SKM-1 (cell line): ENCODE results near the gene RAD51B.
"Not testable (repeated sequence)": the region's sequence is repeated elsewhere in the genome, so short reads cannot be mapped to it uniquely, and the experiment has no call there.

ENCODE experiments used
- DNase-seq: peaks from one replicate; lab custom pipeline; 2025; ENCODE audit not compliant: unreplicated experiment; lab: John Stamatoyannopoulos, UW

RAD51B gene

GRCh38 chr14:67819563-67820421 is at the start of gene RAD51B:
Gene RAD51B (plus strand): TSS chr14:67819779.
- peak; percentile 5 for DNase-seq

GRCh38 chr14:67773844-67774377 is 45.7 kb upstream of the RAD51B start:
- DNase-seq, result no peak

DNA sequence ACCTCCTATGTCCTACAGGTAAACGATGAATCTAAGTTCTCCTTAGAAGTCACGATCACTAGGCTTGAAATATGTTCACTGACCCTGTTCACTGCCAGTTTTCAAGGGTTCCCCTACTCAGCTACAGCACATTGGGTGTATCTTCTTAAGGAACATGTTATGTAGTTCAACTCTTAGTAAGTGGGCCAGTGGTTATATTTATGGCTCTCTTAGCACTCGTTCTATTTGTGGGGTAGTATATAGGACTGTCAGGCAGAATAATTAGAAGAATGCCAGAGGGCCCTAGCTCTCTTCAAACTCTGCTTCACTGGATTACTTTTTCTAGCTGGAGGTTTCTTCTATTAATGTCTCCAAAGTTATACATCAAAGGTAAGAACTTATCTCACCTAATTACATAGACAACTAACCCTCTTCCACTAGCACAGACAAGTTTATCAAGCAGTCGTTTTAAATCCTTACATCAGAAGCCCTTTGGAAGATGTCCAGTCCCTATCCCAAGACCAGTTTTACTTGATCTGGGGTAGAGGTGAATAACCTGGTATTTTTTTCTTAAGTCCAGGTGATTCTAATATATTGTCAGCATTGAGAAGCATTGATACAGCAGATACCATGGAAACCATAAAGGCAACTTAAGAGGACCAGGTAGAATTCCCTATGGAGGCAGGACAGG is 42.8 kb upstream of the RAD51B start:
- DNase-seq, result no peak

GRCh38 chr14:67778792-67779191 is 40.8 kb upstream of the RAD51B start:
- no peak for DNase-seq

DNA sequence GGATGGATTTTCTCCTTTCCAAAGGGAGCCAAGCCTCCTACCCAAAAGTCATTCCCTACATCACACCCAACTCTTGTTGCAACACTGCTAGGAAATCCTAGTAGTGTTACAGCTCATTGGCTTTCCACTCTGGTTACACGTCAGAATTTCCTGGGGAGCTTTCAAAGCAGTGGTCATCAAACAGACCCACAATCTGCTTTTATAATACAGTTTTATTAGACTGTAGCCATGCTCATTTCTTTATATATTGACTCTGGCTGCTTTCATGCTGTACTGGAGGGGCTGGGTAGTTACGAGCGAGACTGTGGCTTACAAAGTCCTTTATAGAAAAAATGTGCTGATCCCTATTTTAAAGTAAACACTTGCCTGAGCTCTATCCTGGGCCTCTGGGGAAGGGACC is 37.5 kb upstream of the RAD51B start:
- DNase-seq, result no peak

DNA sequence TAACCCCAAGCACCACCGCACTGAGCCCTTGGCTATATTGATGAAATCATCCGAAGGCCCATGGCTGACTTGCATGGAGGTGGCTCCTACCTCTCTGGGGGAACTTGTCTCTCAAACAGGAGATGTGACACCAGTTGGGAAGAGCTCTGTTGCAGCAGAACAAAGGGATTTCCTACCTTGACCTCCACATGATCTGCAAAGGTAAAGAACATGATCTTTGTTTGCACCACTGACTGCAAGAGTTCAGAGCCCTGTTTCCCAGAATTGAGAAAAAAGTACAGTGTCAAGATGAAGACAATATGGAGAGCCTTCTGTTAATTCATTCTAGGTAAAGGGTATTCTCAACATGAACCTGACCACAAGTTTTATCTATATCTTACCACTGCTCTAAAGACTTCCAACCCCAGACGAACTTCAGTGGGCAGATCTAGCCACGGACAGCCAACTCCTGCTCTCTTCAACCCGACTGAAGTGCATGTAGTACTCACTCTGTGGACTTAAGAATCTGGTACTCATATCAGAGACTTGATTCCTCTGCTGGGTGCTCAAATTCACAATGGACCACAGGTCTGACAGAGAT is 35.2 kb upstream of the RAD51B start:
- DNase-seq, result no peak

GRCh38 chr14:67785270-67786109 is 34.1 kb upstream of the RAD51B start:
- no peak for DNase-seq

- DNase-seq, result no peak
Observed at GRCh38 chr14:67787673-67788072, 31.9 kb upstream of the RAD51B start.

DNA sequence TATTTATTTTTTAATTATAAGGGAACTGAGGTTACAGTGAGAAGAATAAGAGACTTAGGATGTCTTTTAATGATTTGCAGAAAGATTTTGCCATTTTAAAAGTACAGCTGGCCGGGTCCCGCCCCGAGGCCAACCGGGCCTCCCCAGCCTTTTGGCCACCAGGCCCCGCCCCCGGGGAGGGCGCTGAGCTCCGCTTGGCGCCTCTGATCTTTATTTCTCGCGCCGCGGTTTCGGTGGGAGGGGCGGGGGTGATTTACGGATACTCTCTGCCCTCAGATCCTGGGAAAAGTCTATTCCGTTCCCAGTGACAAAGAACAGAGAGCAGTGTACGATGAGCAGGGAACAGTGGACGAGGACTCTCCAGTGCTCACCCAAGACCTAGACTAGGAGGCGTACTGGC is 20.8 kb upstream of the RAD51B start:
- DNase-seq, result no peak

DNA sequence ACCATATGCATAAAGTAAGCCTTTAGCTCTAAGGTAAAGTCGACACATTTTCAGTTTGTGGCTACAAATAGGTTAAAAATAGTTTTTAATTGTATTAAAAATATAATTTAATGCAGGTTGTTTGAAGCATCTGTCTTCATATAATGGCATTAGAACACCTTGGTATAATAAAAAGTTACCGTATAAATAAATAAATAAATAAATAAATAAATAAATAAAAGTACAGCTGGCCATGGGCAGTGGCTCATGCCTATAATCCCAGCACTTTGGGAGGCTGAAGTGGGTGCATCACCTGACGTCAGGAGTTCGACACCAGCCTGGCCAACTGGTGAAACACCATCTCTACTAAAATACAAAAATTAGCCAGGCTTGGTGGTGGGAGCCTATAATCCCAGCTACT is 18.8 kb upstream of the RAD51B start:
- no peak for DNase-seq

GRCh38 chr14:67806246-67806645 is 13.3 kb upstream of the RAD51B start:
- DNase-seq, result no peak

DNA sequence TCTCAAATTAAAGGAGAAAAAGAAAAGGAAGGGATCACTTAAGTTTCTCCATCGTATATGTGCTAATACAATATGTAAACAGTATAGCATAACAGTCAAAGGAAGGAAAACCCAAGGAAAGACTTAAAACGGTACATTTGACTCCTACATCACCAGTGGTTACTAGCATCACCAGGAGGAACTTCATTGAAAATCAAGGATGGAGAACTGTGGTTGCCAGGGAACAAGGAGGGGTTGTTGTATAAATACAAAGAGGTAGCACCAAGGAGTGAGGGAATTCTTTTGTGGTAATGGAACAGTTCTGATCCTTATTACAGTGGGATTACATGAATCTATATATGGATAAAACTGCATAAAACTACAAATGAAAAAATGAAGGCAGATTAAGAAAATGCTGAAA is 4.8 kb upstream of the RAD51B start:
- no peak for DNase-seq

- DNase-seq, result no peak
Observed at GRCh38 chr14:67815573-67816225, 3.9 kb upstream of the RAD51B start.

GRCh38 chr14:67816326-67817002 is 3.1 kb upstream of the RAD51B start, which contains the start of gene ZFYVE26:
Gene ZFYVE26 (minus strand): TSS chr14:67816590. CDS start chr14:67815963, 627 bp downstream.
- peak; percentile 69 for DNase-seq

DNA sequence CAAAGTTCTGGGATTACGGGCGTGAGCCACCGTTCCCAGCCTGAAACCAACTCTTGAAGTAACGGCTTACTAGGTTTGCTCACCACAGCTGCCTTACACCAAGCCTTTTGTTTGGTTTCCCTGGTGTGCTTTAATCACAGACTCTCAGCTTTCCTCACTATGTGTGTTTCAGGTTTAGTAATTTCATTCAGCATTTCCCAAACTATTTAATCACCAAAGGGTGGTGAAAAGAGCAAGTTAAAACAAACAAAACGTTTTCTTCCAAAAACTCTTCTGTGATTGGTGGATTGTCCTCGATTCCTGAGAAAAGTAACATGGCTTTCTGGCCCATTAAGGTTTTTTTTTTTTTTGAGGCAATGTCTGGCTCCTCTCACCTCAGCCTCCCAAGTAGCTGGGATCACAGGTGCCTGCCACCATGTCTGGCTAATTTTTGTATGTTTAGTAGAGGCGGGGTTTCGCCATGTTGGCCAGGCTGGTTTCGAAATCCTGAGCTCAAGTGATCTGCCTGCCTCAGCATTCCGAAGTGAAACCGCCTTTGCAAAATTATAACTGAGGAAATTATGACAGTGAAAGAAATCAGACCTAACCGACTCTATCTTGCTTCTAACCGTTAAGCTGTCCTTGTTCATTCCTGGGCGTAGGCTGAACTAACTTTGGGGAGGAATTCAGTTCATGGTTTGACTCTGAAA is 1.7 kb upstream of the RAD51B start:
- DNase-seq, result no peak

DNA sequence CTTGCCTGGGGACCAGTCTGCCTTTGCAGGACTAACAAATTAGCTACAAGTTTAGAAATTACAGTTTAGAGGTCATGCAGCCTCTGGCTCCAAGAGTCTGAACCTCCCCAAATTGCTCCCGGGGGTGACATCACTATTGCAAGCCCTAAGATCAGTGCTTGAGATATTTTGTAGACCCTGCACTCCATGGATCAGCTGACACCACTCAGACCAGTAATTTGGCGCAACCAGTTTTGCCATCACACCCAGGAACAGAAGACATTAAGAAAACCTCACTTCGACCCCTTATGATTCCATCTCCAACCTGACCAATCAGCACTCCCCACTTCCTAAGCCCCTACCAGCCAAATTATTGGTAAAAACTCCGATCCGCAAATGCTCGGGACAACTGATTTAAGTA is 1.1 kb upstream of the RAD51B start:
- DNase-seq, result not testable (repeated sequence)

GRCh38 chr14:67820428-67820971 is 921 bp downstream of the RAD51B start:
- no peak for DNase-seq

GRCh38 chr14:67821121-67821520 is 1.5 kb downstream of the RAD51B start:
- no peak for DNase-seq

- DNase-seq, result no peak
Observed at GRCh38 chr14:67831113-67831512, 11.5 kb downstream of the RAD51B start.
